Mesothelial cell of epicardium (in vitro differentiated cells): ENCODE data around the gene SUMF1. TPM values are rescaled to one million over a fixed set of nuclear protein-coding genes. Genes with fewer than 3 reads are reported as not detected.

Source experiments
- DNase-seq, 2 experiments: peaks; one replicate each; pipeline ENCODE4 v3.0.0; 2021; ENCODE audit warnings: low spot score in 2 of 2; ENCODE audit not compliant: unreplicated experiment in 2 of 2
- H3K27ac Mint-ChIP-seq: 2 replicates; pipeline ENCODE4 v1.8.0; 2021; ENCODE audit warnings: mixed read lengths
- H3K27me3 Mint-ChIP-seq: 2 replicates; pipeline ENCODE4 v1.8.0; 2021; ENCODE audit warnings: low read depth, mixed read lengths
- H3K36me3 Mint-ChIP-seq: 2 replicates; pipeline ENCODE4 v1.8.0; 2021; ENCODE audit warnings: mixed read lengths
- H3K4me1 Mint-ChIP-seq: 2 replicates; pipeline ENCODE4 v1.8.0; 2021; ENCODE audit warnings: mixed read lengths
- H3K4me3 Mint-ChIP-seq: 2 replicates; pipeline ENCODE4 v1.8.0; 2021; ENCODE audit warnings: mild to moderate bottlenecking, moderate library complexity, mixed read lengths
- H3K9me3 Mint-ChIP-seq: 2 replicates; pipeline ENCODE4 v1.8.0; 2021; ENCODE audit warnings: mixed read lengths
- total RNA-seq: library from RNA; stranded (reverse); gene quantifications from 3 replicates; pipeline ENCODE4 v1.2.1, GENCODE V29; 2021
- TF ChIP-seq, protein P1 (sequence below): fragments of 200-600 bp; sonication (generic); IDR thresholded peaks from one replicate; pipeline ENCODE4 v1.5.0; 2021; ENCODE audit warnings: antibody characterized with exemption; ENCODE audit not compliant: unreplicated experiment

Gene SUMF1
- total RNA-seq, 1 donor from 2014 or later = 28.7 TPM

DNA sequence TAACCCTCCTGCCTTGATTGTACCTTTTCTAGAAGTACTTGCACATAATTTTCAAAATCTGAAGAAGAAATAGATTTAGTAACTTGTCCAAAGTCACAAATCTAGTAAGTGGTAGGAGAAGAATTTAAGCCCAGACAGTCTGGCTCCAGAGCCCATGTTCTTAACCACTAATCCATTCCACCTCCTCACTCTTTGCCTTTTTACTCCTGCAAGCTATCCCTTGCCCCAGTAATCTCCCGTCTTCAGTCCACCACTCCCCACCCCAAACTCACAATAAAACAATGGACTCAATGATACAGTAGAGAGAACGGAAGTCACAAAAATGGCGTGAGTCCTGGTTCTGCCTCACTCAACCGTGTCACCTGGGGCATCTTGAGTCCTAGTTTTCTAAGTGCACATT is 115.2 kb downstream of the SUMF1 start:
- TF ChIP-seq, protein P1, sequence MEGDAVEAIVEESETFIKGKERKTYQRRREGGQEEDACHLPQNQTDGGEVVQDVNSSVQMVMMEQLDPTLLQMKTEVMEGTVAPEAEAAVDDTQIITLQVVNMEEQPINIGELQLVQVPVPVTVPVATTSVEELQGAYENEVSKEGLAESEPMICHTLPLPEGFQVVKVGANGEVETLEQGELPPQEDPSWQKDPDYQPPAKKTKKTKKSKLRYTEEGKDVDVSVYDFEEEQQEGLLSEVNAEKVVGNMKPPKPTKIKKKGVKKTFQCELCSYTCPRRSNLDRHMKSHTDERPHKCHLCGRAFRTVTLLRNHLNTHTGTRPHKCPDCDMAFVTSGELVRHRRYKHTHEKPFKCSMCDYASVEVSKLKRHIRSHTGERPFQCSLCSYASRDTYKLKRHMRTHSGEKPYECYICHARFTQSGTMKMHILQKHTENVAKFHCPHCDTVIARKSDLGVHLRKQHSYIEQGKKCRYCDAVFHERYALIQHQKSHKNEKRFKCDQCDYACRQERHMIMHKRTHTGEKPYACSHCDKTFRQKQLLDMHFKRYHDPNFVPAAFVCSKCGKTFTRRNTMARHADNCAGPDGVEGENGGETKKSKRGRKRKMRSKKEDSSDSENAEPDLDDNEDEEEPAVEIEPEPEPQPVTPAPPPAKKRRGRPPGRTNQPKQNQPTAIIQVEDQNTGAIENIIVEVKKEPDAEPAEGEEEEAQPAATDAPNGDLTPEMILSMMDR = no peak
- Mint-ChIP-seq H3K27ac (peak overlapping the region; percentile 71), H3K4me3 (no peak overlapping the region), H3K36me3 (peaks cover 9% of the 10 kb centered on the region), H3K9me3 (peaks cover 4% of the 10 kb centered on the region), H3K4me1 (peaks cover 23% of the 10 kb centered on the region), H3K27me3 (no peaks in the 10 kb centered on the region)
- no peak for DNase-seq

DNA sequence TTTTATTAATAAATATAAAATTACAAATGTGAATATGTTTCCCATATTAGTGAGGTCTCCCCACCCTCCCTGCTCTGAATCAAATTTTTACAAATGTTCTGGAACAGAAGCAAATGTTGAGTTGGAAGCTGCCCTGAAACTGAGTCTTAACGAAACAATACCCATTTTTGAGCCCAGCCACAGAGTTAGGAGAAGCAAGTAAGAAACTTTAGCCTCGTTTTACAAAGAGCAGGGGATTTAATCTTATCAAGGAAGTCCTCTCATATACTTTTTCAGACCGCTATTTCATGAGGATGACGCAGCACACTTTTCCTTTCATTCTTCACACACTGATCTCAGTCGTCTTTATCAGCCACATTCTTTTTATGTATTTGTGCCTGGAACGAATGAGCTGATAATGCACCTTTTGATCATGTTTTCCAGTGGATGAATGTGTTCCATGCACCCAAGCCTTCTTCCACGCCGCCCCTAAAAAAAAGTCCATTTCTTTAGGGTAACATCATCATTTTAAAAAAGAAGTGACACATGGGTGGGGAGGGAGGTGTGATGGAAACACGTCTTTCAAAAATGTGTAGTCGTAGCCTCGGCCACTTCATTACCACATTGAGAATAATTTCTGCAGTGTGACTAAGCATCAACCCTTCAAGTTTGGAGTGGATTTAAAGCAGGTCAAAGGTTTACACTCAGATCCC is 115.8 kb downstream of the SUMF1 start:
- Mint-ChIP-seq H3K27ac (peak overlapping the region; percentile 71), H3K9me3 (peaks cover 7% of the 10 kb centered on the region), H3K36me3 (peaks cover 9% of the 10 kb centered on the region), H3K27me3 (no peaks in the 10 kb centered on the region), H3K4me3 (peak overlapping the region; percentile 7), H3K4me1 (peaks cover 18% of the 10 kb centered on the region)
- TF ChIP-seq, protein P1 = peak; percentile 47
- no peak for DNase-seq

DNA sequence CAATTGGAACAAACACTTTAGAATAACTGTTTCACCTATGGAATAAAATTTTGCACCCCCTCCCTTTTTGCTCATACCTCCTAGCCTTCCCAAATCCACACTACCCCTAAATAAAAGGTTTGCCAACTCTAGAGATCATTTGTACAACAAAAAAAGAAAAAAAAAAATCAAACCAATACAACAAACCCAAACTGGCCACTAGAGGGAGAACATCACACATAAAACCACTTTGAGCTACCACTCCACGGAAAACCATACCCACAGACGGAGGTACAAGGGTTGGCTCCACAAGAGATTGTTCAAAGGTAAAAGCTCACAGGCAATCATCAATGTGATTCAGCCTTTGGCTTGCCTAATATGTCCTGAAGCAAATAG is 116.3 kb downstream of the SUMF1 start:
- TF ChIP-seq, protein P1 = peak; percentile 97
- H3K27me3 Mint-ChIP-seq = no peaks in the 10 kb centered on the region
- H3K27ac Mint-ChIP-seq = no peak overlapping the region
- peaks cover 14% of the 10 kb centered on the region for H3K4me1 Mint-ChIP-seq
- H3K4me3 Mint-ChIP-seq = no peak overlapping the region
- peaks cover 13% of the 10 kb centered on the region for H3K9me3 Mint-ChIP-seq
- DNase-seq = no peak
- H3K36me3 Mint-ChIP-seq = peaks cover 9% of the 10 kb centered on the region

DNA sequence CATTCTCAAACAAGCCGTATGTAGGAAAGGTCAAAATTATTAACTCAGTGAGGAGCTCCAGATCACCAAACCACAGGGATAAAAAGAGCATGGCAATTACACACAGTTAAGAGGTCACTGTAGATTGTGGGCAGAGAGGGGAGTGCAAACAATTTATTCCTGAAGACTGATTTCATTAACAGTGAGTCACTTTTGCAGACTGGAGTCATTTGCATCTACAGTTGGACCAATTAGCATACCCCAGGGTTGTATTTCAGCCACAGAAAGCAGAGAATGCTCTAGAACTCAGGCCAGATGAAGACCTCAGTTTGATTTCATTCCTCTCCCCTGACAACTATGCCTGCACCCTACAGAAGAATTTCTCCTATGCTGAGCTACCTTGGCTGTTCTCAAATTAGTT is 123.8 kb downstream of the SUMF1 start:
- Mint-ChIP-seq H3K4me3 (no peak overlapping the region), H3K4me1 (peaks cover 8% of the 10 kb centered on the region), H3K27ac (no peak overlapping the region), H3K27me3 (no peaks in the 10 kb centered on the region), H3K36me3 (peaks cover 12% of the 10 kb centered on the region), H3K9me3 (peaks cover 19% of the 10 kb centered on the region)
- DNase-seq = no peak
- TF ChIP-seq, protein P1 = no peak

DNA sequence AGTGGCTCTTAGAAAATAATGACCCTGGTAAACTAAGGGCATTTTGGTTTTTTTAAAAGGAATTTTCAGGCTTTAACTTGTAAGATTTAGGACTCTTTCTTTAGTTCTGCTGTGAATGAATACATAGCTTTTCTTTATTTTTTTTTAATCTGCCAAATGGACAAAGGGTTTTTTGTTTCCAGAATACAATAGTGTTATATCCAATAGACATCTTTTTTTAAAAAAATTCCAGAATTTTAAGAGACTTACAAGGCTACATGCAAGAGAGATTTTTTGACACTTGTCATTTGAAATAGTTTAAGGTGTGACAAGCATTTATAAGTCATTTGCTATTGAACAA is 125.8 kb downstream of the SUMF1 start:
- TF ChIP-seq, protein P1 = no peak
- Mint-ChIP-seq H3K27ac (no peak overlapping the region), H3K4me3 (no peak overlapping the region), H3K36me3 (peaks cover 8% of the 10 kb centered on the region), H3K27me3 (no peaks in the 10 kb centered on the region), H3K9me3 (peaks cover 15% of the 10 kb centered on the region), H3K4me1 (peaks cover 8% of the 10 kb centered on the region)
- DNase-seq = no peak
